Liver (tissue), 9 donors: ENCODE results near the gene TMED10. TPM values are rescaled to one million over a fixed set of nuclear protein-coding genes. Genes with fewer than 3 reads are reported as not detected.

Source experiments
- DNase-seq: peaks from one replicate; pipeline ENCODE4 v3.0.0-alpha.2; 2017; ENCODE audit warnings: low spot score
- H3K27ac ChIP-seq, 2 donors: one replicate each; pipeline ENCODE4 v1.7.0; 2013; ENCODE audit warnings: inconsistent platforms in 2 of 2, low read length in 2 of 2, control low read depth in 1 of 2, low read depth in 1 of 2, mild to moderate bottlenecking in 1 of 2
- H3K27me3 ChIP-seq, 4 donors: one replicate each; pipeline versions ENCODE4 v1.6.1 to v1.7.0; 2013; ENCODE audit warnings: low read length in 3 of 4, inconsistent platforms in 1 of 4, mild to moderate bottlenecking in 1 of 4, moderate library complexity in 1 of 4; ENCODE audit not compliant: control insufficient read depth in 4 of 4, insufficient read depth in 4 of 4
- H3K36me3 ChIP-seq, 4 donors: one replicate each; pipeline versions ENCODE4 v1.6.1 to v1.7.0; 2013; ENCODE audit warnings: low read length in 3 of 4, mild to moderate bottlenecking in 3 of 4, low read depth in 1 of 4, moderate library complexity in 1 of 4; ENCODE audit not compliant: control insufficient read depth in 4 of 4, insufficient read depth in 3 of 4
- H3K4me1 ChIP-seq, 4 donors: one replicate each; pipeline versions ENCODE4 v1.6.1 to v1.7.0; 2013; ENCODE audit warnings: low read length in 3 of 4, mild to moderate bottlenecking in 3 of 4, moderate library complexity in 1 of 4; ENCODE audit not compliant: control insufficient read depth in 4 of 4, insufficient read depth in 4 of 4
- H3K4me3 ChIP-seq, 3 donors: one replicate each; pipeline versions ENCODE4 v1.6.1 to v1.7.0; 2013; ENCODE audit warnings: low read length in 3 of 3, control low read depth in 1 of 3, low read depth in 1 of 3, mild to moderate bottlenecking in 1 of 3
- H3K9ac ChIP-seq, 2 donors: one replicate each; pipeline ENCODE4 v1.7.0; 2013; ENCODE audit warnings: low read length in 2 of 2, mild to moderate bottlenecking in 2 of 2, moderate library complexity in 2 of 2, control low read depth in 1 of 2, low read depth in 1 of 2
- H3K9me3 ChIP-seq, 4 donors: one replicate each; pipeline versions ENCODE4 v1.6.1 to v1.7.0; 2013; ENCODE audit warnings: low read length in 3 of 4; ENCODE audit not compliant: control insufficient read depth in 4 of 4
- ATF3 ChIP-seq: IDR thresholded peaks from 2 replicates; pipeline ENCODE4 v1.6.1; 2016; ENCODE audit warnings: antibody characterized with exemption
- CTCF ChIP-seq: fragments of 150-350 bp; IDR thresholded peaks from 2 replicates; pipeline ENCODE4 v1.5.1; 2017; ENCODE audit warnings: improper control_type of control experiment, low read depth, low read length; ENCODE audit not compliant: missing input control
- EGR1 ChIP-seq, 2 donors: IDR thresholded peaks; 2 replicates each; pipeline ENCODE4 v1.6.1; 2016 to 2018; ENCODE audit warnings: antibody characterized with exemption in 2 of 2, low read depth in 2 of 2
- FOXA1 ChIP-seq: IDR thresholded peaks from 2 replicates; pipeline ENCODE4 v1.6.1; 2016; ENCODE audit warnings: antibody characterized with exemption
- FOXA2 ChIP-seq: IDR thresholded peaks from 2 replicates; pipeline ENCODE4 v1.6.1; 2016; ENCODE audit warnings: antibody characterized with exemption
- GABPA ChIP-seq, 2 donors: IDR thresholded peaks in 1 of 2; conservative IDR thresholded peaks in 1 of 2; 2 replicates each; pipeline ENCODE4 v1.6.1; 2016; ENCODE audit warnings: antibody characterized with exemption in 2 of 2, mild to moderate bottlenecking in 1 of 2, moderate library complexity in 1 of 2
- HNF4A ChIP-seq, 2 donors: conservative IDR thresholded peaks; 2 replicates each; pipeline ENCODE4 v1.6.1; 2016; ENCODE audit warnings: antibody characterized with exemption in 2 of 2, mild to moderate bottlenecking in 2 of 2
- HNF4G ChIP-seq: IDR thresholded peaks from 2 replicates; pipeline ENCODE4 v1.6.1; 2016; ENCODE audit warnings: antibody characterized with exemption
- JUND ChIP-seq, 2 donors: IDR thresholded peaks; 2 replicates each; pipeline ENCODE4 v1.6.1; 2016; ENCODE audit warnings: antibody characterized with exemption in 2 of 2
- MAX ChIP-seq: IDR thresholded peaks from 2 replicates; pipeline ENCODE4 v1.6.1; 2016; ENCODE audit warnings: antibody characterized with exemption
- NR2F2 ChIP-seq: IDR thresholded peaks from 2 replicates; pipeline ENCODE4 v1.6.1; 2016; ENCODE audit warnings: antibody characterized with exemption
- RAD21 ChIP-seq, 2 donors: IDR thresholded peaks; 2 replicates each; pipeline ENCODE4 v1.6.1; 2016; ENCODE audit warnings: antibody characterized with exemption in 2 of 2, mild to moderate bottlenecking in 2 of 2
- REST ChIP-seq: IDR thresholded peaks from 2 replicates; pipeline ENCODE4 v1.6.1; 2016; ENCODE audit warnings: antibody characterized with exemption, mild to moderate bottlenecking
- RXRA ChIP-seq, 2 donors: IDR thresholded peaks; 2 replicates each; pipeline ENCODE4 v1.6.1; 2017 to 2018; ENCODE audit warnings: antibody characterized with exemption in 2 of 2, mild to moderate bottlenecking in 1 of 2
- SP1 ChIP-seq: IDR thresholded peaks from 2 replicates; pipeline ENCODE4 v1.6.1; 2018; ENCODE audit warnings: antibody characterized with exemption, mild to moderate bottlenecking
- TAF1 ChIP-seq: conservative IDR thresholded peaks from 2 replicates; pipeline ENCODE4 v1.6.1; 2016; ENCODE audit warnings: antibody characterized with exemption, mild to moderate bottlenecking
- YY1 ChIP-seq: IDR thresholded peaks from 2 replicates; pipeline ENCODE4 v1.6.1; 2016; ENCODE audit warnings: antibody characterized with exemption, mild to moderate bottlenecking
- ZBTB33 ChIP-seq: IDR thresholded peaks from 2 replicates; pipeline ENCODE4 v1.6.1; 2016; ENCODE audit warnings: antibody characterized with exemption
- WGBS: extraction: QIAGEN DNeasy Blood & Tissue Kit; methylation state at CpG from one replicate; pipeline ENCODE4 v1.1.7; 2013; 5-methylcytosine and 5-hydroxymethylcytosine counted together
- polyA plus RNA-seq, 2 donors: library from polyadenylated mRNA; stranded (reverse) in 1 of 2; unstranded in 1 of 2; fragments of 200-250 nt in 1 of 2; fragments of >200 nt in 1 of 2; fragmentation: Nextera tagmentation in 1 of 2; extraction: Ambion mirVana in 1 of 2; gene quantifications; one replicate each; pipeline versions ENCODE4 v1.2.1 to v1.2.3, GENCODE V29; 2013 to 2015
- total RNA-seq, 2 donors: library from RNA; depleted of rRNA; stranded (reverse); fragments of >200 nt; gene quantifications; one replicate each; pipeline ENCODE4 v1.2.3, GENCODE V29; 2014
- donor health status: healthy.
- donor health status: healthy.
- donor health status: healthy.
- donor health status: healthy.
- donor health status: healthy.

Gene TMED10
- total and polyA plus RNA-seq, 4 donors: 167 to 349 (median 252) TPM

- Histone ChIP-seq H3K4me1 (peaks cover 0 to 16% (median 13%) of the 10 kb centered on the region in 4 donors), H3K36me3 (no peaks in the 10 kb centered on the region), H3K9ac (no peak overlapping the region), H3K27me3 (no peaks in the 10 kb centered on the region), H3K27ac (peak overlapping the region in 1 of 2 donors; percentile 14), H3K9me3 (no peaks in the 10 kb centered on the region), H3K4me3 (no peak overlapping the region)
- TF ChIP-seq MAX (peak; percentile 64), JUND (IDR thresholded peaks at IDR 0.05) (no peak), TAF1 (no peak), RAD21 (IDR thresholded peaks at IDR 0.05) (peak; percentile 40 to 41), EGR1 (IDR thresholded peaks at IDR 0.05; ENCODE audit: low read depth in 2 of 2) (peak in 1 of 2 donors; percentile 28), YY1 (peak; percentile 44), FOXA1 (no peak), NR2F2 (peak; percentile 46), HNF4G (peak; percentile 52), ATF3 (no peak), SP1 (peak; percentile 58), RXRA (IDR thresholded peaks at IDR 0.05) (peak; percentile 90 to 91), HNF4A (conservative IDR thresholded peaks at IDR 0.05) (peak; percentile 90 to 91), CTCF (no peak)
- DNase-seq: no peak
- WGBS: 40% methylated on average over 6 of the region's 6 CpGs
Measured at GRCh38 chr14:75216427-75217006, 40.1 kb upstream of the TMED10 start.

GRCh38 chr14:75215520-75215919 is 39.1 kb upstream of the TMED10 start:
- Histone ChIP-seq H3K9ac (no peak overlapping the region), H3K27ac (no peak overlapping the region), H3K36me3 (no peaks in the 10 kb centered on the region)

More at GRCh38 chr14:75215520-75215919, 39.1 kb upstream of the TMED10 start:
- no peak overlapping the region for H3K4me3 ChIP-seq
- no peak for DNase-seq
- TF ChIP-seq YY1 (no peak), TAF1 (no peak), NR2F2 (no peak), HNF4G (no peak), JUND (IDR thresholded peaks at IDR 0.05) (no peak), RAD21 (IDR thresholded peaks at IDR 0.05) (no peak), FOXA2 (no peak), ATF3 (no peak), CTCF (no peak), EGR1 (IDR thresholded peaks at IDR 0.05; ENCODE audit: low read depth in 2 of 2) (no peak), SP1 (no peak), HNF4A (conservative IDR thresholded peaks at IDR 0.05) (no peak), REST (no peak), ZBTB33 (no peak), GABPA (IDR thresholded peaks at IDR 0.05 in 1 of 2, conservative IDR thresholded peaks at IDR 0.05 in 1 of 2) (no peak), MAX (no peak), RXRA (IDR thresholded peaks at IDR 0.05) (no peak), FOXA1 (no peak)
- WGBS: 93% methylated on average over 6 of the region's 6 CpGs
- peaks cover 0 to 16% (median 13%) of the 10 kb centered on the region in 4 donors for H3K4me1 ChIP-seq
- H3K27me3 ChIP-seq: no peaks in the 10 kb centered on the region
- no peaks in the 10 kb centered on the region for H3K9me3 ChIP-seq
